Activated T-cell treated with anti-CD3 and anti-CD28 coated beads, Interleukin-2, amount 50 U/mL, for 72 hours (primary cell): ENCODE results near the gene LYPD6. TPM values are rescaled to one million over a fixed set of nuclear protein-coding genes. Genes with fewer than 3 reads are reported as not detected.

Source experiments
- ATAC-seq, 2 donors: fragments of 150-1000 bp; cut with Tn5 transposase; replicated peaks in 1 of 2; 2 replicates each; pipeline ENCODE4 v1.10.0; 2021; ENCODE audit warnings: moderate library complexity in 2 of 2, mild to moderate bottlenecking in 1 of 2
- DNase-seq, 2 donors: peaks; one replicate each; pipeline ENCODE4 v3.0.0; 2021 to 2022; ENCODE audit warnings: mixed read lengths in 1 of 2
- H3K27ac Mint-ChIP-seq: one replicate; pipeline ENCODE4 v1.8.0; 2022; ENCODE audit warnings: mild to moderate bottlenecking, moderate library complexity, mixed read lengths
- H3K27me3 Mint-ChIP-seq: one replicate; pipeline ENCODE4 v1.8.0; 2022; ENCODE audit warnings: low read depth, mixed read lengths
- H3K36me3 Mint-ChIP-seq, 2 donors: one replicate each; pipeline ENCODE4 v1.8.0; 2022; ENCODE audit warnings: mixed read lengths in 2 of 2, mild to moderate bottlenecking in 1 of 2; ENCODE audit not compliant: insufficient read depth in 2 of 2
- H3K4me1 Mint-ChIP-seq: one replicate; pipeline ENCODE4 v1.8.0; 2022; ENCODE audit warnings: low read depth, mixed read lengths
- H3K4me3 Mint-ChIP-seq, 2 donors: one replicate each; pipeline ENCODE4 v1.8.0; 2022; ENCODE audit warnings: mild to moderate bottlenecking in 2 of 2, mixed read lengths in 2 of 2, moderate library complexity in 2 of 2
- H3K9me3 Mint-ChIP-seq, 2 donors: one replicate each; pipeline ENCODE4 v1.8.0; 2022; ENCODE audit warnings: mixed read lengths in 2 of 2
- total RNA-seq, 2 donors: library from RNA; stranded (reverse); gene quantifications; one replicate each; pipeline ENCODE4 v1.2.3, GENCODE V29; 2022

Gene LYPD6
- total RNA-seq, 2 donors from 2014 or later = not detected

DNA sequence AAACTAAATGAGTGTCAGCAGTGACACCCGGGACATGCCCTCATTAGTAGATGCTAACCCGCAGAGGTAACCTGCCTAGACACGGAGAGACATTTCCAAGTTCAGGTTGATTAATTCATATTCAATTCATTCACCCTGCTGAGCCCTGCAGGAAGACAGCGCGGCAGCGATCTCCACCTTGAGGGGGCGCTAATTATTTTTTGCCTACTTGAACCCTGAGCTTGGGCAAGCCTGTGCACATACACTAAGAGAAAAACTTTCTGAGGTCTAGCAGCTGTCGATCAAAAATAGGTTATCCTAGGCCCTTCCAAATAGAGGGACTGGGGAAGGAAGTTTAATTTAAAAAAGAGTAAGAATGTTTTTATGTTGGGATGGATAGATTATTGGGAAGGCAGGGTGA is 1.3 kb upstream of the LYPD6 start:
- Mint-ChIP-seq H3K27ac (no peak overlapping the region), H3K27me3 (peaks cover 56% of the 10 kb centered on the region), H3K36me3 (no peaks in the 10 kb centered on the region), H3K4me1 (peaks cover 6% of the 10 kb centered on the region), H3K4me3 (peak overlapping the region; percentile 20 to 71), H3K9me3 (no peaks in the 10 kb centered on the region)
- ATAC-seq = no peak
- DNase-seq = no peak

DNA sequence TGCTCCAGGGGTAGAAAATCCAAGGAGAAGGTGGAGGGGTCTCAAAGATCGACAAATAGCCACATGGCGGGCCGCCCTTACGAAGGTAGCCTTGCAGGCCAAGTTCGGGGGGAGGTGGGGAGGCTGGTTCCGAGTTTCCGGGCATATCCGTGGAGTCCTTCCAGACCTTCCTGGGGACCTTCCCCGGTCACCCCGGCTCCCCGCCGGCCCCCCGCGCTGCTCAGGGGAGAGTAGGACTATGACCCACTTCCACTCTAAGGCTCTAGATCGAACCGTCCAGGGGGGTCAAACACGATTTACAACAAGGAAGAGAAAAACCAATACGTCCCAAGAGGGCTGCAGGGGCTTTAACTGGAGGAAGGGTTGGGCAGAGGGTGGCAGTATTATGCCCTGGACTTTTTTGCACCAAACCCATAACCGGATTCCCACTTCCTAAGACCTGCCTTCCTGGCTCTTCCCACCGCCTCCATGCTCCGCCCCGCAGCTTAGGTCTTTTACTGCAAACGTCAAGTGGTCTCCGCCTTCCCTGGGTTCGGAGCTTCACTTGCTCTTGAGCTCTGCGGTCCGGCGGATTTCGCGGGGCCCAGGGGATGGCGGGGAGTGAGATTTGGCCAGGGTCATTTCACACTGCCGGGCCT is 779 bp upstream of the LYPD6 start:
- H3K4me3 Mint-ChIP-seq = peak overlapping the region; percentile 20 to 71

DNA sequence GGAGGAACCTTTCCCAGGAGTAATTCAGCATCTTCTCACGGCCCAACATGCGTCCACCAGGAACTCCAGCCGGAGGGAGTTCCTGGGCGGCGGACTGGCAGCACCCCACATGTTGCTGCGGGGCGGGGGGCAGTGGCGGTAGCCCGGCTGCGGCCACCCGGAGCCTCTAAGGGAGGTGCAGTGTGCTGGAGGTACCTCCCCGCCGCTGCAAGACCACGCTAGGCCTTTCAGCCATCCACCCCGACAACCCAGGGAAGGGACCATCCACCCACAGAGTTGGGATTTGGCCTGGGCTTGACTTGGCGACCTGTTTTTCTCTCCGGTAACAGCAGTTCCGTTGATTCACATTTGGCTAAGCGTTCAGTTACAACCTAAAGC is 625 bp downstream of the LYPD6 start:
- H3K27ac Mint-ChIP-seq = no peak overlapping the region
- no peak for DNase-seq
- no peak overlapping the region for H3K4me3 Mint-ChIP-seq
- H3K9me3 Mint-ChIP-seq = no peaks in the 10 kb centered on the region
- H3K36me3 Mint-ChIP-seq = no peaks in the 10 kb centered on the region
- ATAC-seq = no peak
- peaks cover 6% of the 10 kb centered on the region for H3K4me1 Mint-ChIP-seq
- H3K27me3 Mint-ChIP-seq = peaks cover 56% of the 10 kb centered on the region

More for the DNA sequence above, 779 bp upstream of the LYPD6 start:
- H3K9me3 Mint-ChIP-seq = no peaks in the 10 kb centered on the region
- H3K27ac Mint-ChIP-seq = no peak overlapping the region
- H3K36me3 Mint-ChIP-seq = no peaks in the 10 kb centered on the region
- peaks cover 56% of the 10 kb centered on the region for H3K27me3 Mint-ChIP-seq
- no peak for ATAC-seq
- H3K4me1 Mint-ChIP-seq = peaks cover 6% of the 10 kb centered on the region
- no peak for DNase-seq

DNA sequence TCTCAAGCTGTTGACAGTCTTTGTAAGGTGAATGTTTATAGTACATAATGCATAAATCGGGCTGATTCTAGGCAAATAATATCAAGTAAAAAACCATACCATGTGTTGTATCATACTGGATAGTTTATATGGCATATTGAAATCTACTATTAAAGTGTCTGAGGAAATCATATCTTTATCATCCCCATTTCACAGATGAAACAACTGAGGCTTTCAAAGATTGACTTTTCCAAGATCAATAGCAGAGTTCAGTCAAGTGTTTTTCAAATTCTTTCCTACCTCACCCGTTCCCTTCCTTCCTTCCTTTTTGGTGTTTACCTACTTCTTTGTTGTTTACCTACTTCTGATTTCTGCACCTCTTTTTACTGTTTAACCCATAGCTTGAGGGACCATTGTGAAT is 2.0 kb downstream of the LYPD6 start:
- peaks cover 6% of the 10 kb centered on the region for H3K4me1 Mint-ChIP-seq
- H3K27ac Mint-ChIP-seq = no peak overlapping the region
- H3K4me3 Mint-ChIP-seq = no peak overlapping the region
- no peak for DNase-seq
- H3K9me3 Mint-ChIP-seq = peaks cover 1% of the 10 kb centered on the region in 2 donors
- no peaks in the 10 kb centered on the region for H3K36me3 Mint-ChIP-seq
- H3K27me3 Mint-ChIP-seq = peaks cover 55% of the 10 kb centered on the region
- no peak for ATAC-seq

DNA sequence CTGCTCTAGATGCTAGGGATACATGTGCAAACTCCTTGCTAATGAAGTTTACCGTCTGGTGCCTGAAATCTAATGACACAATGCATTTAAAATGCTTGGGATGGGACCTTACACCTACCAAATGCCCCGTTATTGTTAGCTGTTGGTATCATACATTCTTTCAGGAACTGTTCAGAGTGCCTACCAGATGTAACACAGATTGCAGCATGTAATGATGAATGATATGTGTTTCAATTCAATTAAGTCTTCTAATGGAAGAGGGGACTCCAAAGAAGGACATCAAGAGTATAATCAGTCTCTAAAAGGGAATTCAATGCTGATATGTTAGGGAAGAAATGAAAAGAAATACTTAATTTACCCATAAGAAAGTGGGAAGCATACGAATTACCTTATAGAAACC is 3.2 kb downstream of the LYPD6 start:
- peaks cover 6% of the 10 kb centered on the region for H3K4me1 Mint-ChIP-seq
- H3K27ac Mint-ChIP-seq = no peak overlapping the region
- H3K36me3 Mint-ChIP-seq = no peaks in the 10 kb centered on the region
- peaks cover 47% of the 10 kb centered on the region for H3K27me3 Mint-ChIP-seq
- H3K4me3 Mint-ChIP-seq = no peak overlapping the region
- peaks cover 1% of the 10 kb centered on the region in 2 donors for H3K9me3 Mint-ChIP-seq
- no peak for ATAC-seq
- DNase-seq = no peak

DNA sequence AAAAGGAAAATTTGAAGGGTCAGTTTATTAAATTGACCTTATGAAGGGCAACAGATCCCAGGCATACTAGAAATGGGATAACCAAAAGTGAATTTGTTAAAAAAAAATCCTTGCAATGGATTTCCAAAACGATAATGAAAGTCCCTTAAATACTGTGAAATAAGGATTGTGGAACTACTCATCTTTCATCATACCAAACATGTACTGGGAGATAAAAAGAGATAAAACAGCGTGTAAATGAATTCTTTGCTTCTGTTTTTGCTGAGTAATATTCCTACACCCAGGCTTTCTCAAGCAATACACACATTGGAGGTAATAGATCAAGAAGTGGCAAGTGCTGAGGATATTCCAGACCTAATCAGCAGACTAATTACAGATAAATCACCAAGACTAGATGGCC is 3.8 kb downstream of the LYPD6 start:
- peaks cover 4% of the 10 kb centered on the region for H3K4me1 Mint-ChIP-seq
- no peak overlapping the region for H3K4me3 Mint-ChIP-seq
- ATAC-seq (no peak), DNase-seq (no peak)
- H3K27me3 Mint-ChIP-seq = peaks cover 42% of the 10 kb centered on the region
- no peak overlapping the region for H3K27ac Mint-ChIP-seq
- no peaks in the 10 kb centered on the region for H3K36me3 Mint-ChIP-seq
- peaks cover 1% of the 10 kb centered on the region in 2 donors for H3K9me3 Mint-ChIP-seq

DNA sequence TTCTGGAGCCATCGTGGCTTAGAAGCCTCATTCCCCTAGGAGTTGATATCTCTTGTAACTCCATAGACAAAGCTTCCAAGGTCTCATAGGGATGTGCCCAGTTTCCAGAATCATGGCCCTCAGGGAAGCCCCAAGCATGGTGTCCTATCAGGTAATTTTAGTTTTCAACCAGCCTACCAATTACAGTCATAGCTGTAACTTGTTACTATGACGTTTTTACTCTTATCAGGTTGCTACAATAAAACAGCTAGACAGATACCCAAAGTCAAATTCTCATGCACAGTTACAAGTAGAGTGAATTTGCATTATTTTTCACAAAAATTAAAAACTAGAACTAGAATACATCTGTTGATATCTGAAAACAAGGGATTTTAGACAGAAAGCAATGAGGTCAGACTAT is 8.9 kb downstream of the LYPD6 start:
- ATAC-seq = no peak
- H3K36me3 Mint-ChIP-seq = no peaks in the 10 kb centered on the region
- peaks cover 1% of the 10 kb centered on the region in 2 donors for H3K9me3 Mint-ChIP-seq
- DNase-seq = no peak
- peaks cover 6% of the 10 kb centered on the region for H3K27me3 Mint-ChIP-seq
- H3K4me1 Mint-ChIP-seq = no peaks in the 10 kb centered on the region
- H3K27ac Mint-ChIP-seq = no peak overlapping the region
- no peak overlapping the region for H3K4me3 Mint-ChIP-seq

DNA sequence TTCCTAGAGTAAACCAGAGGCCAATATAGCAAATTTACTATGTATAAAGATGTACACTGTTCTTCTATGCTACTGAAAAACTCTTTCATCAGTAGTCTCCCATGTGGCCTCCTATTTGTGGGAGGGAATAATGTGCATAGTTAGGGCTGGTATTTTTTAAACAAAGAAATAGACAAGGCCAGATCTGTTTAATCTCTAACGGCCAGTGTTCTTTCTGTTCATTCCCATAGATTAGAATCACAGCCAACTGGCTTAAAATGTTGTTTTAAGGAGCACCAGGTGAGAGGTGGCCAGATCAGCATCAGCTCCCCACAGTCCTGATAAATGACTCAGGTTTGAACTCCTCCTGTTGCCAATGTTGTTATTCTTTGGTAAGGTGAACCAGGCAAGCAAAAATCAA is 12.1 kb downstream of the LYPD6 start:
- no peaks in the 10 kb centered on the region for H3K9me3 Mint-ChIP-seq
- no peaks in the 10 kb centered on the region for H3K4me1 Mint-ChIP-seq
- H3K27ac Mint-ChIP-seq = no peak overlapping the region
- H3K4me3 Mint-ChIP-seq = no peak overlapping the region
- DNase-seq (no peak), ATAC-seq (no peak)
- peaks cover 4% of the 10 kb centered on the region for H3K27me3 Mint-ChIP-seq
- H3K36me3 Mint-ChIP-seq = no peaks in the 10 kb centered on the region

DNA sequence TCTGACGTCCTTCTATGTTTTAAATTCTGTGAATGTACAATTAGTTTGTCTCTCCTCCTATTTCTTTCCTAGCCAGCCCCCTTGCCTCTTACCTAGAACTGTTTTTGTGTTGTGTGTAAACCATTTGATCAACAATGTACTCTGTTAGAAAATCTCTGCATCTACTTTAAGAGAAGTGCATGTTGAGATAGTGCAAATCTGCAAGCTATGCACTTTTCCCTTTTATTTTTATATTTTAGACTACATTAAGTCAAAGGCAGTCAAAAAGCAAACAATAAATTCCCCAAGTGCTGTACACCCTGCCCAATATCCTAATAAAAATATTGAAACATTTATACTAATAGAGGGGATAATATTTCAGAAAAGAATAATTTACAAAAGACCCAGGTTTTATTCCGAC is 13.7 kb downstream of the LYPD6 start:
- ATAC-seq (no peak), DNase-seq (no peak)
- H3K27ac Mint-ChIP-seq = no peak overlapping the region
- H3K27me3 Mint-ChIP-seq = peaks cover 11% of the 10 kb centered on the region
- no peaks in the 10 kb centered on the region for H3K9me3 Mint-ChIP-seq
- H3K36me3 Mint-ChIP-seq = no peaks in the 10 kb centered on the region
- H3K4me1 Mint-ChIP-seq = no peaks in the 10 kb centered on the region
- H3K4me3 Mint-ChIP-seq = no peak overlapping the region

DNA sequence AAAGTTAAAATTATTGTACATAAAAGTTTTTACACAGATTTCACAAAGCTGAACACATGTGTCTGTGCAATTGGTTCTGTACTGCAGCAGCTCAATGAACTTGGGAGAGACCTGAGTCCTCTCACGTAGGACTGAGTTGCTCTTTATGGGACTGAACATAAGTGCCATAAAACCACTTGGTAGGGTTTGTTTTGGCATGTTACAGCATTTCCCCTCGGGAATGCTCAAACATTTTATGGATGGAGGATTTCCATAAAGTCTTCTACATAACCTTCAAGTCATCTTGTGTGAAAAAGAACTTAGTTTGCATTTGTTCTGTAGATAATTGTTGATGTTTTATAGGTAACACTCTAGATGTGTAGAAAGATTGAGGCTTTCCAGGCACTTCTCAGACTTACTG is 15.9 kb downstream of the LYPD6 start:
- Mint-ChIP-seq H3K4me1 (no peaks in the 10 kb centered on the region), H3K4me3 (no peak overlapping the region), H3K27ac (no peak overlapping the region), H3K27me3 (peaks cover 14% of the 10 kb centered on the region), H3K36me3 (no peaks in the 10 kb centered on the region), H3K9me3 (no peaks in the 10 kb centered on the region)
- DNase-seq (no peak), ATAC-seq (no peak)

DNA sequence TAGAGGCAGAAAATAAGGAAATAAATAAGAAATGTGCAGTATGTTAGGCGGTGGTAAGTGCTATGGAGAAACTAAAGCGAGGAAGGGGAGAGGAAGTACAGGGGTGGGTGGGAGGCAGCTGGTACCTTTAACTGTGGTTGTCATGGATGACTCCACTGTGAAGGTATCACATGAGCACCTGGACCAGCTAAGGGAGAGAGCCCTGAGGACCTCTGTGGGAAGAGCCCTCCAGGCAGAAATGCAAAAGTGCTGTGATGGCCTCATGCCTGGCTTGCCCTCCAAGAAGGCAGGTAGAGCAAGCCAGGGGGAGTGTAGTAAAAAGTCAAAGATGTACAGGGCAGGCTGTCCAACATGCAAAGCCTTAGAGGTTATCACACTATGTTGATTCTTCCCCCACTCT is 17.9 kb downstream of the LYPD6 start:
- Mint-ChIP-seq H3K4me3 (no peak overlapping the region), H3K27ac (no peak overlapping the region)

DNA sequence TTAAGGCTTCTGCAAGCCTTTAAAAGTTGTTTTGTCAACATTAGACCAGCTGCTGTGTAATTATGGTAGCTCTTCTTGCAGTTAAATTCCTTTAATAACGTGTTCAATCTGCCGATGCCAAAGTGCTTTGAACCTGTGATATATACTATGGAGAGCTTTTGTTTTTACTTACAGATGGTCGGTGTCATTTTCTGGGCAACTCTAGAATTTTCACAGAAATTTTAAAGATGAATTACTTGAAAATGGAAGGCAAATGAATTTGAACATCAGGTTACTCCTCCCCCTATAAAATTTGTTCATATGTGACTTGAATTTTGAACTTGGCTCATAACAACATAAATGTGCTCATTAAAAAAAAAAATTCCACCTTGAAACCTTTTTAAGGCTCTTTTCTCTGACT is 23.0 kb downstream of the LYPD6 start:
- no peaks in the 10 kb centered on the region for H3K4me1 Mint-ChIP-seq
- DNase-seq (no peak), ATAC-seq (no peak)
- H3K9me3 Mint-ChIP-seq = no peaks in the 10 kb centered on the region
- no peak overlapping the region for H3K27ac Mint-ChIP-seq
- H3K27me3 Mint-ChIP-seq = peaks cover 10% of the 10 kb centered on the region
- H3K4me3 Mint-ChIP-seq = no peak overlapping the region
- no peaks in the 10 kb centered on the region for H3K36me3 Mint-ChIP-seq

More for the DNA sequence above, 17.9 kb downstream of the LYPD6 start:
- no peaks in the 10 kb centered on the region for H3K9me3 Mint-ChIP-seq
- ATAC-seq = no peak
- peaks cover 14% of the 10 kb centered on the region for H3K27me3 Mint-ChIP-seq
- H3K36me3 Mint-ChIP-seq = no peaks in the 10 kb centered on the region
- no peak for DNase-seq
- H3K4me1 Mint-ChIP-seq = no peaks in the 10 kb centered on the region

DNA sequence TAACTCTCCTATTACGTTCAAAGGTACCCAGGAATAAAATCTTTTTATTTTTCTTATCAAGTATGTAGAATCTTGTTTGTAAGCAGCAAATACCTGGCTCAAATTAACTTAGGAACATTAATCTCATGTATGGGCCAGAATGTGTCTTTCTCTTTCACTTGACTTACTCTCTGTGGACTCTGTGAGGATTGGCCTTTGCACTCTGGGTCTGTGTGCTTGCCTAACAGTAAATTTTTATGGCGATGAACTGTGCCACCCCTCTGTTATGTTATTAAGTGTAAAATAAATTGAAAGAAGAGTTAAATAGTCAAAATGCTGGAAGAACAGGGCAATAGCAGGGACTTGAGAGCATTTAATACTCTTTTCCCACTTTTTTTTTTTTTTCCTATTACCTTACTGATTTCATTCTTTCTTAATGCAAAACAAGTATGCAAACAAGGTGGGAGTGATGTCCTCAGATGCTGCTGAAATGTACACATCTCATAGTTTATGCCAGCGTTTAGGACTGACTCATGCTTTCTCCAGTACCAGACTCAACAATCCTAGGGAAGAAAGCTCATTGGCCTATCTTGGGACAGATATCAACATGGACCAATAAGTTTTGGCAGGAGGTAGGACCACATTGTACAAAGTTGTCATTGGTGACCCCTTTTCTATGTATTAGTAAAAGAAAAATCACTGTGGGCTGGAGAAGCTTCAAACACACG is 25.5 kb downstream of the LYPD6 start:
- Mint-ChIP-seq H3K4me3 (no peak overlapping the region), H3K36me3 (no peaks in the 10 kb centered on the region), H3K27me3 (no peaks in the 10 kb centered on the region), H3K4me1 (no peaks in the 10 kb centered on the region), H3K27ac (no peak overlapping the region), H3K9me3 (no peaks in the 10 kb centered on the region)
- DNase-seq (no peak), ATAC-seq (no peak)

DNA sequence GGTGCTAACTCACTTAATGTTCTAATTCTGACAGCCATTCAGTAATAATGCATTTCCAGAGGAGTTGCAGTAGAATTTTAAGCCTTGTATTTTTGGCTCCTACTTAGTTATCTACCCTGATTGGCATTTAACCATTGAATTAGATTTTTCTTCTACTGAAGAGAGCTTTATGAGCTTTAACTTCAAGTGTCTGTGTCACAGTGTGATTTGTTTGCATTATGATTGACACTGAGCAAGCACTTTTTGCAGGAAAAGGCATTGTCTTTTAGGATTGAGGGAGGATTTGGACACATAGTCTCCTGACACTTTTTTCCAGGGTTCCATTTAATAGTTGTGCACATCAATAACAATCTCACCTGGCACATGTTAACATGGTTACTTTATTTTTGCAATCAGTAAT is 26.7 kb downstream of the LYPD6 start:
- ATAC-seq = no peak
- Mint-ChIP-seq H3K27me3 (peaks cover 8% of the 10 kb centered on the region), H3K9me3 (peaks cover 0 to 2% of the 10 kb centered on the region in 2 donors), H3K4me3 (no peak overlapping the region), H3K4me1 (no peaks in the 10 kb centered on the region), H3K36me3 (no peaks in the 10 kb centered on the region), H3K27ac (no peak overlapping the region)
- no peak for DNase-seq
